ENCODE data around the gene INS. TPM values are rescaled to one million over a fixed set of nuclear protein-coding genes. Genes with fewer than 3 reads are reported as not detected.

The INS gene
- total and polyA plus RNA-seq, 2 of the 13 experiments (the other 11 are each of a cell fraction or from before 2014, with no cell fraction given), result not detected

DNA sequence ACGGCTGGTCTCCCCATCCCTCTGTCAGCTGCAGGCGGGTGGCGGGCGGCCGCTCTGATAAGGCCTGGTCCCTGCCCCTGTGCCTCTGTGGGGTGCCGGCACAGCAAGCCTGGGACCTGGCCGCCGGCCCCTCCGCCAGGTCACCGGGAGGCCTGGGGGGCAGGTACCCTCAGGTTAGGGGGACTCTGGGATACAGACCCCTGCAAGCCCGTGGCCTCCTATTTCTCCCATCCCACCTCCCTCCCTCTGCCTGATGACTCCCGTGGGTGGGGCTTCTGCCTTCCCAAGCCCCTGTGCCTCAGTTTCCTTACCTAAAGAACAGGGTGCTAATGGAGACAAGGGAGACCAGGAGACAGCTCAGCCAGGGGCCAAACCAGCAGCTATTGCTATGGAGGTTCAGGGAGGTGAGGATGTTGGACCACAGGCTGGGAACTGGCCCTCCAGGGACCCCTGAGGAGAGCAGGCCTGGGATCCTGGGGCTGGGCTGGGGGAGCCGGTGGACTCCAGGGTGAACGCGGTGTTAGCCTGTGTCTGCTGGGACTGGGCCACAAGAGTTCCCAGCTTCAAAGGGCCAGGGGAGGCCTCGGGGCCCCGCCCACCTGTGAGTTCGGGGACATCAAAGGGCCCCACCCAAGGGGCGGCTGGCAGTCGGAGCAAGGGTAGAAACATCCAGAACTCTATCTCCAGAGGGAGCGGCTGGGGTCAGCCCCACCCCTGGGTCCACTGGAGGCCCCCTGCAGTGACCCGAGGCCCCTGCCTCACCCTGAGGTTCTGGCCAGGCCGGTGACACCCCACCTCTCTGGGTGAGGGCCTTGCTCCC, 42.6 kb upstream of the INS start (continued):
- TF ChIP-seq HDAC2 (CRISPR knock-in tag; IDR thresholded peaks at IDR 0.05), result peak; percentile 65; the same call in 1 of the 2 replicates
- TF ChIP-seq HMGA1 (CRISPR knock-in tag; conservative IDR thresholded peaks at IDR 0.05), result no peak
- no peak for TF ChIP-seq FOXK2 (IDR thresholded peaks at IDR 0.05)
- TF ChIP-seq TOPORS (CRISPR knock-in tag; IDR thresholded peaks at IDR 0.05), result no peak
- TF ChIP-seq ZNF746 (CRISPR knock-in tag; IDR thresholded peaks at IDR 0.05), result peak; percentile 45; the same call in 1 of the 2 replicates
- TF ChIP-seq ZNF234 (CRISPR knock-in tag; conservative IDR thresholded peaks at IDR 0.05), result no peak
- TF ChIP-seq ZSCAN20 (CRISPR knock-in tag; IDR thresholded peaks at IDR 0.05; ENCODE audit: borderline replicate concordance), result no peak
- TF ChIP-seq ZFP82 (CRISPR knock-in tag; IDR thresholded peaks at IDR 0.05; ENCODE audit: borderline replicate concordance), result no peak
- TF ChIP-seq NFIC (IDR thresholded peaks at IDR 0.05; ENCODE audit: low read length), result no peak
- no peak for TF ChIP-seq ZFP37 (CRISPR knock-in tag; IDR thresholded peaks at IDR 0.05; ENCODE audit: borderline replicate concordance)
- no peak for TF ChIP-seq NFKBIZ (CRISPR knock-in tag; IDR thresholded peaks at IDR 0.05)
- peak; percentile 51; the same call in 1 of the 2 replicates for TF ChIP-seq ZNF558 (CRISPR knock-in tag; IDR thresholded peaks at IDR 0.05; ENCODE audit: borderline replicate concordance)
- no peak for TF ChIP-seq SP140L (CRISPR knock-in tag; IDR thresholded peaks at IDR 0.05; ENCODE audit: borderline replicate concordance)
- TF ChIP-seq ZNF180 (CRISPR knock-in tag; IDR thresholded peaks at IDR 0.05; ENCODE audit: borderline replicate concordance, low read depth), result no peak
- peak; percentile 83 for TF ChIP-seq RBFOX2 (IDR thresholded peaks at IDR 0.05; ENCODE audit: low read depth, low read length)
- TF ChIP-seq, protein P1, sequence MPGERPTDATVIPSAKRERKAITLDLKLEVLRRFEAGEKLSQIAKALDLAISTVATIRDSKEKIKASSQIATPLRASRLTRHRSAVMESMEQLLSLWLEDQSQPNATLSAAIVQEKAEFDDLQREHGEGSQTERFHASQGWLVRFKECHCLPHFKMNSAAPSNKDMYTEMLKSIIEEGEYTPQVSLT (CRISPR knock-in tag; IDR thresholded peaks at IDR 0.05; ENCODE audit: borderline replicate concordance, low read depth), result no peak
- no peak for TF ChIP-seq ZEB1 (IDR thresholded peaks at IDR 0.05; ENCODE audit: insufficient replicate concordance, low read depth)
- TF ChIP-seq SP2 (CRISPR knock-in tag; IDR thresholded peaks at IDR 0.05), result no peak
- TF ChIP-seq SRSF1 (optimal IDR thresholded peaks at IDR 0.05; ENCODE audit: low read depth, low read length), result peak; percentile 61
- TF ChIP-seq ZNF839 (CRISPR knock-in tag; IDR thresholded peaks at IDR 0.05; ENCODE audit: borderline replicate concordance), result no peak
- TF ChIP-seq MYC (CRISPR knock-in tag; IDR thresholded peaks at IDR 0.05; ENCODE audit: borderline replicate concordance), result no peak
- TF ChIP-seq, protein P2, sequence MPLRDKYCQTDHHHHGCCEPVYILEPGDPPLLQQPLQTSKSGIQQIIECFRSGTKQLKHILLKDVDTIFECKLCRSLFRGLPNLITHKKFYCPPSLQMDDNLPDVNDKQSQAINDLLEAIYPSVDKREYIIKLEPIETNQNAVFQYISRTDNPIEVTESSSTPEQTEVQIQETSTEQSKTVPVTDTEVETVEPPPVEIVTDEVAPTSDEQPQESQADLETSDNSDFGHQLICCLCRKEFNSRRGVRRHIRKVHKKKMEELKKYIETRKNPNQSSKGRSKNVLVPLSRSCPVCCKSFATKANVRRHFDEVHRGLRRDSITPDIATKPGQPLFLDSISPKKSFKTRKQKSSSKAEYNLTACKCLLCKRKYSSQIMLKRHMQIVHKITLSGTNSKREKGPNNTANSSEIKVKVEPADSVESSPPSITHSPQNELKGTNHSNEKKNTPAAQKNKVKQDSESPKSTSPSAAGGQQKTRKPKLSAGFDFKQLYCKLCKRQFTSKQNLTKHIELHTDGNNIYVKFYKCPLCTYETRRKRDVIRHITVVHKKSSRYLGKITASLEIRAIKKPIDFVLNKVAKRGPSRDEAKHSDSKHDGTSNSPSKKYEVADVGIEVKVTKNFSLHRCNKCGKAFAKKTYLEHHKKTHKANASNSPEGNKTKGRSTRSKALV (CRISPR knock-in tag; IDR thresholded peaks at IDR 0.05), result no peak
- TF ChIP-seq ADNP (CRISPR knock-in tag; IDR thresholded peaks at IDR 0.05), result no peak
- no peak for TF ChIP-seq ZNF337 (CRISPR knock-in tag; IDR thresholded peaks at IDR 0.05; ENCODE audit: borderline replicate concordance, low read depth)
- TF ChIP-seq RELA (CRISPR knock-in tag; IDR thresholded peaks at IDR 0.05), result no peak
- 0 out of 2 replicates have a peak, but pooled peaks have one; percentile 52 for TF ChIP-seq ZNF772 (CRISPR knock-in tag; IDR thresholded peaks at IDR 0.05)
- TF ChIP-seq, protein P3, sequence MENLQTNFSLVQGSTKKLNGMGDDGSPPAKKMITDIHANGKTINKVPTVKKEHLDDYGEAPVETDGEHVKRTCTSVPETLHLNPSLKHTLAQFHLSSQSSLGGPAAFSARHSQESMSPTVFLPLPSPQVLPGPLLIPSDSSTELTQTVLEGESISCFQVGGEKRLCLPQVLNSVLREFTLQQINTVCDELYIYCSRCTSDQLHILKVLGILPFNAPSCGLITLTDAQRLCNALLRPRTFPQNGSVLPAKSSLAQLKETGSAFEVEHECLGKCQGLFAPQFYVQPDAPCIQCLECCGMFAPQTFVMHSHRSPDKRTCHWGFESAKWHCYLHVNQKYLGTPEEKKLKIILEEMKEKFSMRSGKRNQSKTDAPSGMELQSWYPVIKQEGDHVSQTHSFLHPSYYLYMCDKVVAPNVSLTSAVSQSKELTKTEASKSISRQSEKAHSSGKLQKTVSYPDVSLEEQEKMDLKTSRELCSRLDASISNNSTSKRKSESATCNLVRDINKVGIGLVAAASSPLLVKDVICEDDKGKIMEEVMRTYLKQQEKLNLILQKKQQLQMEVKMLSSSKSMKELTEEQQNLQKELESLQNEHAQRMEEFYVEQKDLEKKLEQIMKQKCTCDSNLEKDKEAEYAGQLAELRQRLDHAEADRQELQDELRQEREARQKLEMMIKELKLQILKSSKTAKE (CRISPR knock-in tag; IDR thresholded peaks at IDR 0.05; ENCODE audit: borderline replicate concordance), result no peak
- no peak for TF ChIP-seq PPARG (CRISPR knock-in tag; conservative IDR thresholded peaks at IDR 0.05)

Data from HepG2 (cell line).